ENCODE measurements around the gene TRPM3.

The TRPM3 gene

GRCh38 chr9:70580606-70581195 lies 540.7 kb downstream of the TRPM3 start:
- no peak for DNase-seq (ENCODE audit: low read depth in 2 of 2)

GRCh38 chr9:70579686-70580085 lies 541.7 kb downstream of the TRPM3 start:
- no peak for DNase-seq (ENCODE audit: low read depth in 2 of 2)

- no peak for DNase-seq (ENCODE audit: low read depth in 2 of 2)
Measured at GRCh38 chr9:70578720-70579119, 542.7 kb downstream of the TRPM3 start.

GRCh38 chr9:70577671-70578070 lies 543.8 kb downstream of the TRPM3 start:
- no peak for DNase-seq (ENCODE audit: low read depth in 2 of 2)

- DNase-seq (ENCODE audit: low read depth in 2 of 2), result no peak
Measured at GRCh38 chr9:70576116-70576515, 545.3 kb downstream of the TRPM3 start.

GRCh38 chr9:70574151-70574837 lies 547.1 kb downstream of the TRPM3 start:
- DNase-seq (ENCODE audit: low read depth in 2 of 2), result no peak

GRCh38 chr9:70573308-70573707 lies 548.1 kb downstream of the TRPM3 start:
- no peak for DNase-seq (ENCODE audit: low read depth in 2 of 2)

- DNase-seq (ENCODE audit: low read depth in 2 of 2), result no peak
Measured at GRCh38 chr9:70571258-70571657, 550.2 kb downstream of the TRPM3 start.

- DNase-seq (ENCODE audit: low read depth in 2 of 2), result no peak
Measured at GRCh38 chr9:70569791-70570190, 551.6 kb downstream of the TRPM3 start.

GRCh38 chr9:70569070-70569772 lies 552.2 kb downstream of the TRPM3 start:
- no peak for DNase-seq (ENCODE audit: low read depth in 2 of 2)

GRCh38 chr9:70567511-70567910 lies 553.9 kb downstream of the TRPM3 start:
- no peak for DNase-seq (ENCODE audit: low read depth in 2 of 2)

- no peak for DNase-seq (ENCODE audit: low read depth in 2 of 2)
Measured at GRCh38 chr9:70566751-70567150, 554.7 kb downstream of the TRPM3 start.

- DNase-seq (ENCODE audit: low read depth in 2 of 2), result no peak
Measured at GRCh38 chr9:70566066-70566465, 555.4 kb downstream of the TRPM3 start.

- DNase-seq (ENCODE audit: low read depth in 2 of 2), result no peak
Measured at GRCh38 chr9:70564468-70565335, 556.7 kb downstream of the TRPM3 start.

- peak in 1 of 2 donors; percentile 5 for DNase-seq (ENCODE audit: low read depth in 2 of 2)
Measured at GRCh38 chr9:70563431-70564204, 557.8 kb downstream of the TRPM3 start.

- DNase-seq (ENCODE audit: low read depth in 2 of 2), result no peak
Measured at GRCh38 chr9:70563010-70563409, 558.4 kb downstream of the TRPM3 start.

GRCh38 chr9:70561786-70562395 lies 559.5 kb downstream of the TRPM3 start:
- DNase-seq (ENCODE audit: low read depth in 2 of 2), result no peak

GRCh38 chr9:70561111-70561510 lies 560.3 kb downstream of the TRPM3 start:
- no peak for DNase-seq (ENCODE audit: low read depth in 2 of 2)

GRCh38 chr9:70559102-70559501 lies 562.3 kb downstream of the TRPM3 start:
- no peak for DNase-seq (ENCODE audit: low read depth in 2 of 2)

- no peak for DNase-seq (ENCODE audit: low read depth in 2 of 2)
Measured at GRCh38 chr9:70557661-70558369, 563.6 kb downstream of the TRPM3 start.

Measured in stimulated activated CD8-positive, alpha-beta memory T cell treated with anti-CD3 and anti-CD28 coated beads, Interleukin-7, amount 100 ng/mL, for 1 hour (primary cell).